Epithelial cell of esophagus (primary cell): ENCODE results near the gene HTR5A.

Experiments
- DNase-seq: peaks from one replicate; pipeline ENCODE4 v3.0.0; 2010; ENCODE audit warnings: low read depth
- H3K4me3 ChIP-seq: 2 replicates; pipeline ENCODE4 v1.5.1; 2011; ENCODE audit warnings: mild to moderate bottlenecking, low read length, control low read depth
- TF ChIP-seq, protein P1 (sequence below): IDR thresholded peaks from 2 replicates; pipeline ENCODE4 v1.5.1; 2011; ENCODE audit warnings: low read depth, mild to moderate bottlenecking, low read length, control low read depth, inconsistent platforms; ENCODE audit not compliant: insufficient read depth; ENCODE audit errors: missing control alignments

The HTR5A gene

DNA sequence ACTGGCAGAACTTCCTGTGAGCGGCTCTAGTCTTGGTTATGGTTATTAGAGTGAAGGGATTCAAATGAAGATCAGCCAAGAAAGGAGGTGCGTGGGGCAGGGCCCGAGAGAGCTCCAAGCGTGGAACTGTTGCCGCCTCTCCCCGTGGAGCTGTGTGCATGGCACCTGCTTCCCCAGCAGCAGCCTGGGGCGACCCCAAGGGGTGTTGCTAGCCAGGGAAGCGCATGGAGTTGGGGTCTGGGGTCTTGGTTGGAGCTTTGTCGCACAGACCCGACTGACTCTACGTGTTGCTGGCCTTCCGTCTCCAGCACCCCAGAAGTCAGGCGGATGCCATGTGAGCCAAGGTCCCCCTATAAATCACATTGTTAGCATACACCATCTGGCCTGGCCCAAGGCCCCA is 61.0 kb downstream of the HTR5A start:
- no peak for DNase-seq
- no peak overlapping the region for H3K4me3 ChIP-seq
- TF ChIP-seq, protein P1, sequence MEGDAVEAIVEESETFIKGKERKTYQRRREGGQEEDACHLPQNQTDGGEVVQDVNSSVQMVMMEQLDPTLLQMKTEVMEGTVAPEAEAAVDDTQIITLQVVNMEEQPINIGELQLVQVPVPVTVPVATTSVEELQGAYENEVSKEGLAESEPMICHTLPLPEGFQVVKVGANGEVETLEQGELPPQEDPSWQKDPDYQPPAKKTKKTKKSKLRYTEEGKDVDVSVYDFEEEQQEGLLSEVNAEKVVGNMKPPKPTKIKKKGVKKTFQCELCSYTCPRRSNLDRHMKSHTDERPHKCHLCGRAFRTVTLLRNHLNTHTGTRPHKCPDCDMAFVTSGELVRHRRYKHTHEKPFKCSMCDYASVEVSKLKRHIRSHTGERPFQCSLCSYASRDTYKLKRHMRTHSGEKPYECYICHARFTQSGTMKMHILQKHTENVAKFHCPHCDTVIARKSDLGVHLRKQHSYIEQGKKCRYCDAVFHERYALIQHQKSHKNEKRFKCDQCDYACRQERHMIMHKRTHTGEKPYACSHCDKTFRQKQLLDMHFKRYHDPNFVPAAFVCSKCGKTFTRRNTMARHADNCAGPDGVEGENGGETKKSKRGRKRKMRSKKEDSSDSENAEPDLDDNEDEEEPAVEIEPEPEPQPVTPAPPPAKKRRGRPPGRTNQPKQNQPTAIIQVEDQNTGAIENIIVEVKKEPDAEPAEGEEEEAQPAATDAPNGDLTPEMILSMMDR, result no peak

DNA sequence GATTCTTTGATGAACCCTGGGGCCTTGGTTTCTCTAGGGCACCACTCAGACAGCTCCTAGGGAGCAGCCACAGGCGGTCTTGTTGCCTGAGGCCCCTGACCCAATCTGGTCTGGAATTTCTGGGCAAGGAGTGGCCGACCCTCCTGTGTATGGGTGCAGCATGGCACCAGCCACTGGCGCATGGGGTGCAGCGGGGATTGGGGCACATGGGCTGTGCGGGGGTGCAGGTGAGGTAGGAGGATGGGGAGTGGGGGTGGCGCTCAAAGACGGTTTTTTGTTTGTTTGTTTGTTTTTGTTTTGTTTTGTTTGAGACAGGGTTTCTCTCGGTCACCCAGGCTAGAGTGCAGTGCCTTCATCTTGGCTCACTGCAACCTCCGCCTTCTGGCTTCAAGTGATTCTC is 62.3 kb downstream of the HTR5A start:
- no peak overlapping the region for H3K4me3 ChIP-seq
- TF ChIP-seq, protein P1, result no peak

DNA sequence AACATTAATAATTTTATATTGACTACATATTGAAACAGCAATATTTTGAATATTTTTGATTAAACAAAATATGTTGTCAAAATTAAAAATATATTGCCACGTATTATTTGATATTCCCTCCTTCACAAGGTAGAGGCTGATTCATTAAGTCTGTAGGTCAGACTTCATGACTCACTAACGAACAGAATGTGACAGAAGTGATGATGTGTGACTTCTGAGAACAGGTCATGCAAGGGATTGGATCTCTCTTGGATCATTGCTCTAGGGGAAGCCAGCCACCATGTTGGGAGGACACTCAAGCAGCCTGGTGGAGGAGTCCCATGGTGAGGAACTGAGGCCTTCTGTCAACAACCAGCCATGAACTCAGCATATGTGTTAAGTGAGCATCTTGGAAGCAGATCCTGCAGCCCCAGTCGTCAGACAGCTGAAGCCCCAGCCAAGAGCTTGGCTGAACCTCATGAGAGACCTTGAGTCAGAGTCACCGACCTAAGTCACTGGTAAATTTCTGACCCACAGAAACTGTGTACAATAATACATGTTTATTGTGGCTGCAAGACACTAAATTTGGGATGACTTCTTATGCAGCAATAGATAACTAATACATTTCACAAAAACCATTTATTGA is 66.6 kb downstream of the HTR5A start:
- no peak overlapping the region for H3K4me3 ChIP-seq
- DNase-seq, result peak; percentile 1
- TF ChIP-seq, protein P1, result no peak

More for the DNA sequence above, 62.3 kb downstream of the HTR5A start:
- DNase-seq, result no peak
